ENCODE data around the gene TTC12.

DNA sequence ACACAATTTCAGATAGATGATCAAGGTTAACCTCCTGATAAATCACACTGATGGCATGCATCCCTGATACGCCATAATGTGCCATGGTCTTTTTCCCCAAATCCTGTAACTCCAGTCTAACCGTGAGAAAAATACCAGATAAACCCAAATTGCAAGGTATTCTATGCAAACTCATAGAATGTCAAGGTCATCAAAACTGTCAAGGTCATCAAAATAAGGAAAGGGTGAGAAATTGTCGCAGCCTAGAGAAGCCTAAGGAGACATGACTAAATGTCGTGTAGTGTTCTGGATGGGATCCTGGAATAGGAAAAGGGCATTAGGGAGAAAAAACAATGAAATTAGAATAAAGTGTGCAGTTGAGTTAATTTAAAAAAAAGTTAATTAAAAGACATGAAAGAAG lies 4.7 kb downstream of the TTC12 start:
- TF ChIP-seq, protein P1, sequence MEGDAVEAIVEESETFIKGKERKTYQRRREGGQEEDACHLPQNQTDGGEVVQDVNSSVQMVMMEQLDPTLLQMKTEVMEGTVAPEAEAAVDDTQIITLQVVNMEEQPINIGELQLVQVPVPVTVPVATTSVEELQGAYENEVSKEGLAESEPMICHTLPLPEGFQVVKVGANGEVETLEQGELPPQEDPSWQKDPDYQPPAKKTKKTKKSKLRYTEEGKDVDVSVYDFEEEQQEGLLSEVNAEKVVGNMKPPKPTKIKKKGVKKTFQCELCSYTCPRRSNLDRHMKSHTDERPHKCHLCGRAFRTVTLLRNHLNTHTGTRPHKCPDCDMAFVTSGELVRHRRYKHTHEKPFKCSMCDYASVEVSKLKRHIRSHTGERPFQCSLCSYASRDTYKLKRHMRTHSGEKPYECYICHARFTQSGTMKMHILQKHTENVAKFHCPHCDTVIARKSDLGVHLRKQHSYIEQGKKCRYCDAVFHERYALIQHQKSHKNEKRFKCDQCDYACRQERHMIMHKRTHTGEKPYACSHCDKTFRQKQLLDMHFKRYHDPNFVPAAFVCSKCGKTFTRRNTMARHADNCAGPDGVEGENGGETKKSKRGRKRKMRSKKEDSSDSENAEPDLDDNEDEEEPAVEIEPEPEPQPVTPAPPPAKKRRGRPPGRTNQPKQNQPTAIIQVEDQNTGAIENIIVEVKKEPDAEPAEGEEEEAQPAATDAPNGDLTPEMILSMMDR (IDR thresholded peaks at IDR 0.05), result no peak
- TF ChIP-seq, protein P2, sequence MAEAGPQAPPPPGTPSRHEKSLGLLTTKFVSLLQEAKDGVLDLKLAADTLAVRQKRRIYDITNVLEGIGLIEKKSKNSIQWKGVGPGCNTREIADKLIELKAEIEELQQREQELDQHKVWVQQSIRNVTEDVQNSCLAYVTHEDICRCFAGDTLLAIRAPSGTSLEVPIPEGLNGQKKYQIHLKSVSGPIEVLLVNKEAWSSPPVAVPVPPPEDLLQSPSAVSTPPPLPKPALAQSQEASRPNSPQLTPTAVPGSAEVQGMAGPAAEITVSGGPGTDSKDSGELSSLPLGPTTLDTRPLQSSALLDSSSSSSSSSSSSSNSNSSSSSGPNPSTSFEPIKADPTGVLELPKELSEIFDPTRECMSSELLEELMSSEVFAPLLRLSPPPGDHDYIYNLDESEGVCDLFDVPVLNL (CRISPR knock-in tag; IDR thresholded peaks at IDR 0.05; ENCODE audit: borderline replicate concordance, low read depth), result no peak
- TF ChIP-seq, protein P3, sequence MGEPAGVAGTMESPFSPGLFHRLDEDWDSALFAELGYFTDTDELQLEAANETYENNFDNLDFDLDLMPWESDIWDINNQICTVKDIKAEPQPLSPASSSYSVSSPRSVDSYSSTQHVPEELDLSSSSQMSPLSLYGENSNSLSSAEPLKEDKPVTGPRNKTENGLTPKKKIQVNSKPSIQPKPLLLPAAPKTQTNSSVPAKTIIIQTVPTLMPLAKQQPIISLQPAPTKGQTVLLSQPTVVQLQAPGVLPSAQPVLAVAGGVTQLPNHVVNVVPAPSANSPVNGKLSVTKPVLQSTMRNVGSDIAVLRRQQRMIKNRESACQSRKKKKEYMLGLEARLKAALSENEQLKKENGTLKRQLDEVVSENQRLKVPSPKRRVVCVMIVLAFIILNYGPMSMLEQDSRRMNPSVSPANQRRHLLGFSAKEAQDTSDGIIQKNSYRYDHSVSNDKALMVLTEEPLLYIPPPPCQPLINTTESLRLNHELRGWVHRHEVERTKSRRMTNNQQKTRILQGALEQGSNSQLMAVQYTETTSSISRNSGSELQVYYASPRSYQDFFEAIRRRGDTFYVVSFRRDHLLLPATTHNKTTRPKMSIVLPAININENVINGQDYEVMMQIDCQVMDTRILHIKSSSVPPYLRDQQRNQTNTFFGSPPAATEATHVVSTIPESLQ (CRISPR knock-in tag; IDR thresholded peaks at IDR 0.05), result no peak
- TF ChIP-seq FOXJ3 (CRISPR knock-in tag; IDR thresholded peaks at IDR 0.05; ENCODE audit: borderline replicate concordance), result no peak
- no peak for TF ChIP-seq JUN (CRISPR knock-in tag; IDR thresholded peaks at IDR 0.05)
- no peak for TF ChIP-seq TEAD4 (CRISPR knock-in tag; IDR thresholded peaks at IDR 0.05)
- TF ChIP-seq, protein P4, sequence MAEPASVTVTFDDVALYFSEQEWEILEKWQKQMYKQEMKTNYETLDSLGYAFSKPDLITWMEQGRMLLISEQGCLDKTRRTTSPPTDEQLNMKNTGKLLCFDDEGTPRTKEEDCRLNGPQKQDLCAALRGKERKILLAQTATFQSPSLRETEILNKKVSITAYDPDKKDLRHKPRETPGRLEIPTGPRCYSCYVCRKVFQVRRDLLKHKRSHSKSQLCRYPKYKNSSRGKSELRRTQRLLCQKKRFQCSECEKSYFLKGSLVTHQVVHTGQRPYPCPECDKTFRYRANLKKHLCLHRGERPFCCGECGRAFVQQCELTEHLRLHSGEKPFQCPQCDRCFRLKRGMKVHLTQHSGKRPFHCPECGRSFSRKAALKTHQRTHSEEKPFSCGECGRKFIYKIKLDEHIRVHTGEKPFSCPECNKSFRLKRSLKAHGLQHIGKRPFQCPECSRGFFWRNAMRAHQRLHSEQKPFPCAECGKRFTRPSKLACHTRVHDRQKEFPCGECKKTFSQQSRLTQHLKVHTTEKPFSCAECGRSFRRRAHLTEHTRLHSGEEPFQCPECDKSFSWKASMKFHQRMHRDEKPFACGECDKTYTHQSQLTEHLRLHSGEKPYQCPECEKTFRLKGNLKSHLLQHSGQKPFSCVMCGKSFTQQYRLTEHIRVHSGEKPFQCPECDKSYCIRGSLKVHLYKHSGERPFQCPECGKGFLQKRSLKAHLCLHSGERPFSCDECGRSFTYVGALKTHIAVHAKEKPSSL (CRISPR knock-in tag; conservative IDR thresholded peaks at IDR 0.05), result no peak
- TF ChIP-seq, protein P5, sequence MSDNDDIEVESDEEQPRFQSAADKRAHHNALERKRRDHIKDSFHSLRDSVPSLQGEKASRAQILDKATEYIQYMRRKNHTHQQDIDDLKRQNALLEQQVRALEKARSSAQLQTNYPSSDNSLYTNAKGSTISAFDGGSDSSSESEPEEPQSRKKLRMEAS (CRISPR knock-in tag; IDR thresholded peaks at IDR 0.05), result no peak
- no peak for TF ChIP-seq CREB1 (CRISPR knock-in tag; IDR thresholded peaks at IDR 0.05)
